Lung microvascular endothelial cell (primary cell): Measurements from ENCODE around the gene VCAN. TPM values are rescaled to one million over a fixed set of nuclear protein-coding genes. Genes with fewer than 3 reads are reported as not detected.

Experiments used
- DNase-seq, 2 donors: peaks; one replicate each; pipeline versions ENCODE4 v3.0.0 to v3.0.0-alpha.2; 2010; ENCODE audit warnings: low read depth in 2 of 2
- total RNA-seq: library from RNA; depleted of rRNA; stranded (reverse); fragments of >200 nt; gene quantifications from 2 replicates; pipeline ENCODE4 v1.2.1, GENCODE V29; 2014

The VCAN gene
- total RNA-seq, 1 donor from 2014 or later: 0.60 TPM

- no peak for DNase-seq
Measured at GRCh38 chr5:83562791-83563557, 91.4 kb downstream of the VCAN start.

- no peak for DNase-seq
Measured at GRCh38 chr5:83563631-83564030, 92.1 kb downstream of the VCAN start.

GRCh38 chr5:83564069-83564749 lies 92.7 kb downstream of the VCAN start:
- DNase-seq: peak; percentile 53 to 64

GRCh38 chr5:83567741-83568140 lies 96.2 kb downstream of the VCAN start:
- DNase-seq: no peak

GRCh38 chr5:83568186-83568585 lies 96.6 kb downstream of the VCAN start:
- DNase-seq: peak in 1 of 2 donors; percentile 57

- DNase-seq: no peak
Measured at GRCh38 chr5:83570916-83571315, 99.4 kb downstream of the VCAN start.

- no peak for DNase-seq
Measured at GRCh38 chr5:83572271-83572670, 100.7 kb downstream of the VCAN start.

GRCh38 chr5:83576341-83576740 lies 104.8 kb downstream of the VCAN start:
- no peak for DNase-seq

GRCh38 chr5:83577036-83577636 lies 105.6 kb downstream of the VCAN start:
- peak; percentile 29 to 66 for DNase-seq

- DNase-seq: peak in 1 of 2 donors; percentile 72
Measured at GRCh38 chr5:83583859-83584258, 112.3 kb downstream of the VCAN start.

GRCh38 chr5:83586874-83587776 lies 115.6 kb downstream of the VCAN start:
- DNase-seq: peak in 1 of 2 donors; percentile 81

- no peak for DNase-seq
Measured at GRCh38 chr5:83589786-83590185, 118.2 kb downstream of the VCAN start.

GRCh38 chr5:83590966-83591365 lies 119.4 kb downstream of the VCAN start:
- DNase-seq: no peak

GRCh38 chr5:83595217-83595616 lies 123.7 kb downstream of the VCAN start:
- DNase-seq: no peak

GRCh38 chr5:83608122-83608521 lies 136.6 kb downstream of the VCAN start:
- DNase-seq: peak; percentile 30 to 62

GRCh38 chr5:83614841-83615240 lies 143.3 kb downstream of the VCAN start:
- no peak for DNase-seq

GRCh38 chr5:83628360-83628759 lies 156.8 kb downstream of the VCAN start:
- DNase-seq: no peak
